ENCODE measurements around the gene TANC1.

GRCh38 chr2:159139216-159139933, 170.9 kb downstream of the TANC1 start:
- TF ChIP-seq CTCF (IDR thresholded peaks at IDR 0.05): no peak
- TF ChIP-seq POLR2A (IDR thresholded peaks at IDR 0.05): no peak

Data from sigmoid colon (tissue), 3 donors.